NCI-H510A (cell line): Measurements from ENCODE around the gene TEX30.

Experiments used
- DNase-seq: peaks from one replicate; lab custom pipeline; 2025; lab: John Stamatoyannopoulos, UW

The TEX30 gene

GRCh38 chr13:102779436-102780159 lies 6.0 kb upstream of the TEX30 start:
- DNase-seq = no peak

- DNase-seq = no peak
Observed at GRCh38 chr13:102777736-102778135, 4.2 kb upstream of the TEX30 start.

GRCh38 chr13:102776271-102776670 lies 2.7 kb upstream of the TEX30 start:
- no peak for DNase-seq

- no peak for DNase-seq
Observed at GRCh38 chr13:102774591-102775520, 1.3 kb upstream of the TEX30 start.

- DNase-seq = no peak
Observed at GRCh38 chr13:102774214-102774568, 605 bp upstream of the TEX30 start.

- no peak for DNase-seq
Observed at GRCh38 chr13:102772042-102772425, 1.6 kb downstream of the TEX30 start.

- no peak for DNase-seq
Observed at GRCh38 chr13:102771298-102772041, 2.1 kb downstream of the TEX30 start.

GRCh38 chr13:102770435-102770834 lies 3.2 kb downstream of the TEX30 start:
- no peak for DNase-seq

- no peak for DNase-seq
Observed at GRCh38 chr13:102769679-102770078, 3.9 kb downstream of the TEX30 start.

- DNase-seq = no peak
Observed at GRCh38 chr13:102768909-102769308, 4.7 kb downstream of the TEX30 start.

GRCh38 chr13:102763741-102764140 lies 9.8 kb downstream of the TEX30 start:
- no peak for DNase-seq

- no peak for DNase-seq
Observed at GRCh38 chr13:102761071-102761470, 12.5 kb downstream of the TEX30 start.

- no peak for DNase-seq
Observed at GRCh38 chr13:102758842-102759241, 14.7 kb downstream of the TEX30 start.

GRCh38 chr13:102757006-102757405 lies 16.6 kb downstream of the TEX30 start:
- no peak for DNase-seq

- no peak for DNase-seq
Observed at GRCh38 chr13:102751886-102752285, 21.7 kb downstream of the TEX30 start.

- no peak for DNase-seq
Observed at GRCh38 chr13:102742506-102742905, 31.1 kb downstream of the TEX30 start.

- no peak for DNase-seq
Observed at GRCh38 chr13:102742101-102742500, 31.5 kb downstream of the TEX30 start.

- DNase-seq = no peak
Observed at GRCh38 chr13:102729560-102730270, 43.9 kb downstream of the TEX30 start.

GRCh38 chr13:102726430-102726829 lies 47.2 kb downstream of the TEX30 start:
- DNase-seq = no peak

GRCh38 chr13:102724923-102725322 lies 48.7 kb downstream of the TEX30 start:
- no peak for DNase-seq

GRCh38 chr13:102721800-102722231 lies 51.8 kb downstream of the TEX30 start:
- DNase-seq = no peak

GRCh38 chr13:102718746-102719145 lies 54.8 kb downstream of the TEX30 start:
- no peak for DNase-seq
